ENCODE data around the gene PRPF19.
"Not testable (repeated sequence)": the region's sequence is repeated elsewhere in the genome, so short reads cannot be mapped to it uniquely, and the experiment has no call there.

Gene PRPF19

GRCh38 chr11:60922906-60923305 lies 16.5 kb upstream of the PRPF19 start:
- DNase-seq: no peak

DNA sequence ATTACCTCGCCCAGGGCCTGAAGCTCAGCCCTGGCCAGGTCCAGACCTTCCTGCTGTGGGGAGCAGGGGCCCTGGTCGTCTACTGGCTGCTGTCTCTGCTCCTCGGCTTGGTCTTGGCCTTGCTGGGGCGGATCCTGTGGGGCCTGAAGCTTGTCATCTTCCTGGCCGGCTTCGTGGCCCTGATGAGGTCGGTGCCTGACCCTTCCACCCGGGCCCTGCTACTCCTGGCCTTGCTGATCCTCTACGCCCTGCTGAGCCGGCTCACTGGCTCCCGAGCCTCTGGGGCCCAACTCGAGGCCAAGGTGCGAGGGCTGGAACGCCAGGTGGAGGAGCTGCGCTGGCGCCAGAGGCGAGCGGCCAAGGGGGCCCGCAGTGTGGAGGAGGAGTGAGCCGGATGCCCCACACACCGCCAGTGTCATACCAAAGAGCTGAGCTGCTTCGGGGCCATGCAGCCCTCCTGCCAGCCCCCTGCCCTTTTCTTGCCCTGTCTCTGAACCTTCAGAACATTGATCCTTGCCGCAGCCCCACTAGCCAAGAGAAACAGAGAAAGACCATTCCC lies 15.5 kb upstream of the PRPF19 start:
- DNase-seq: no peak

DNA sequence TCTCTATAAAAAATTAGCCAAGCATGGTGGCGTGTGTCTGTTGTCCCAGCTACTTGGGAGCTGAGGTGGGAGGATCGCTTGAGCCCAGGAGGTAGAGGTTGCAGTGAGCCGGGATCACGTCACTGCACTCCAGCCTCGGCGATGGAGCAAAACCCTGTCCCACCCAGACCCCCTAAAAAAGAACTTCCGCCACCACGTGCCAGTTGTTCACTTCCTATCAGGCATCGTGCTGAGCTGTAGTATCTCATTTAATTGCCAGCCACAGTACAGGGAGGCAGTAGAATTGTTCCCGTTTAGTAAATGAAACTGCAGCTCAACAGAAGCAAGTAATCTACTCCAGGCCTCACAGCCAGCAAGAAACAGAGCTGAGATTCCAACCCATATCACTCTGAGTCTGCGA lies 14.9 kb upstream of the PRPF19 start:
- no peak for DNase-seq

DNA sequence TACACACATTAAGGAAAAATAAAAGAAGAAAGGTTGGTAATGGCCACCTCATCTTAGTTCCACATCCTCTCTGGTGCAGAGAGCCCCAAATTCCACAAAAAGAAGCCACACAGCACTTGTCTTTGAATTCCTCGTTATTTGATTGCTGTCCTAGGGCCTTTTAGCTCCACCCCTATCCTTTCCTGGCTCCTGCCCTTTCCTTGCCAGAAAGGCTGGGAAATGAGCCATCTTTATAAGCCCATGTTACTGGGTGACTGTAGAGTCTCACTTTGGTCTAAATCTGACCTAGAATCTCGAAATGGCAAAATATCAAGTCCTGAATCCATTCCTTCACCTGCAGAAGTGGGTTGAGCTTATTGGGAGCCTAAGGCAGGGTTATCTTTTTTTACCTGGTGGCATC lies 13.6 kb upstream of the PRPF19 start:
- no peak for DNase-seq

- DNase-seq: no peak
Observed at GRCh38 chr11:60919320-60919719, 12.9 kb upstream of the PRPF19 start.

DNA sequence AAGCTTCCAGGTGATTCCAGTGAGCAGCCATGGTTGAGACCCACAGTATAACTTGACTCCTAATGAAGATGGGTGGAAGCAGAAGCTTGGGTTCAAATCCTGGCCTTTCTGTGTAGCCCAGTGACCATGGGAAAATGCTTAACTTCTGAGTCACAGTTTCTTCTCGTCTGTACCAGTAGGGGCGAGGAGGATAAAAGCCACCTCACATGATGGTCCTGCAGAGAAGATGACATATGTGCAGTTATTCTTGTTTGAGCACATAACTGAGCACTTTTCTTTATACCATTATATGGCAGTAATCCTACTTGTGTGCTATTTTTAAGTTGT lies 12.5 kb upstream of the PRPF19 start:
- DNase-seq: no peak

GRCh38 chr11:60918251-60918938 lies 12.0 kb upstream of the PRPF19 start:
- no peak for DNase-seq

DNA sequence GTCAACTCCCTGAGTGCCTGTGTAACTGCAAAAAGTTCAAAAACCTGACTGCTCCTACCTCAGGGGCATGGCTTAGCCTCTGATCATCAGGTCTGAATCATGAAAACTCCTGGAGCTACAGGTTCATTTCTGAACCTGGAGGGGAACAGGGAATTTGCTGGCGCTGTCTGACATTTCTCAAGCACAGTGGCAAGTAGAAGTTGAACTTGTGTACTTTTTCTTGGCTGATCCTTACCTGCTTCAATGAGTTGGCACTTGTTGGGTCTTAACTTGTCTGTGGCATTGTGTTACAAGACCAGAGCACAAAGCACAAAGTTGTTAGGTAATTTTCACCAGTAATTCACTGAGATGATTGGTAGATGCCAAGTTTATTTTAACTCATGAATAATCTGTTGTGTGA lies 10.9 kb upstream of the PRPF19 start:
- no peak for DNase-seq

DNA sequence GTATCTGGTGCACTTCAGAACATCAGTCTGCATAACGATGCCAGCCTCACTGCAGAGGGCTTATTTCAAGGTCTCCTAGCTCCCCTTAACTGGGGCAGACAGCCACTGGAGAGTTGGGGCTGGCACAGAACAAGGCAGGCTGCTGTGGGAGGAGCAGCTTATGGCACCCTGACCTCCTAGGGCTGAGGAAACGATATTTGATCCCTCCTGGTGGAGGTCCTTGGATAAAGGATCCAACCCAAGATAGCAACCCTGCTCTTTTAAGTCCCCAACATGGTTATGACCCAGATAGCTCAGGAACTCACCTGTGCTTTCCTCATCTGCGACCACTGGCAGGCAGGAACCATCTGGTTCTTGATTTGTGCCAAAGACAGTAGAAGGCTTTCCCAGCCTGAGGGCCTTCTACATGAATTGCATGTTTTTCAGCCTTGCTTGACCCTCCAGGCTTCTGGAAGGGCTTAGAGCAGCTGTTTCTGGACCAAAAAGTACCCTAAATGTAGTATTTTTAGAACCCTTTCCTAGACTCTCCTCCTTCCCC lies 10.4 kb upstream of the PRPF19 start:
- no peak for DNase-seq

DNA sequence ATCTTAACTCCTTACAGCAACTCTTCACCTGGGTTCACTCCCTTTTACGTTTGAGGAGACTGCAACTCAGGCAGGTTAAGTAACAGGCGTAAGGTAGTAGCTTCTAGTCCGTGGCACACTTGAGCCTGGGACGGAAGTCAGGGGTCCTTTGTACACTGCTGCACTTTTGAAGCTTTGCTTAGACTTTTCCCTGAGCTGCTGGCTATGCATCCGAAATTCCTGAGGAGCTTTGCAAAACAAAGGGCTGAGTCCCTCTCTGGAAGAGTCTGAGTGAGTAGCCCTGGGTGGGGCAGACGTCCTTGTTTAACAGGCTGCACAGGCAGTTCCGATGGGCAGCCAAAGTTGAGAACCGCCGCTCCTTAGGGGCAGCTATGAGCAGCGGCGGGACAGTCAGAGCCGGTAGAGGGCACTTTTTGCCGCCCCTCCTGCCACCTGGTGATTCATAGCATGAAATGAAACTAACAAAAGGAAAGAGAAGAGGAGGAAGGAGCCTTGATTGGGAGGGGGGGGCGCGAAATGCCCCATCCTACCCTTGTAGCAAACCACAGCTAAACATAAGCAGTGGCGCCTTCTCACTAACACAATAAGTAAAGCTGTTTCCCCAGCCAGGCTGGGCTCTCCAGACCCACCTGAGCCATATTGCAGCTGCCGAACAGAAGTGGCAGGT lies 9.0 kb upstream of the PRPF19 start:
- DNase-seq: peak; percentile 89

- DNase-seq: peak; percentile 49
Observed at GRCh38 chr11:60914633-60915247, 8.4 kb upstream of the PRPF19 start.

DNA sequence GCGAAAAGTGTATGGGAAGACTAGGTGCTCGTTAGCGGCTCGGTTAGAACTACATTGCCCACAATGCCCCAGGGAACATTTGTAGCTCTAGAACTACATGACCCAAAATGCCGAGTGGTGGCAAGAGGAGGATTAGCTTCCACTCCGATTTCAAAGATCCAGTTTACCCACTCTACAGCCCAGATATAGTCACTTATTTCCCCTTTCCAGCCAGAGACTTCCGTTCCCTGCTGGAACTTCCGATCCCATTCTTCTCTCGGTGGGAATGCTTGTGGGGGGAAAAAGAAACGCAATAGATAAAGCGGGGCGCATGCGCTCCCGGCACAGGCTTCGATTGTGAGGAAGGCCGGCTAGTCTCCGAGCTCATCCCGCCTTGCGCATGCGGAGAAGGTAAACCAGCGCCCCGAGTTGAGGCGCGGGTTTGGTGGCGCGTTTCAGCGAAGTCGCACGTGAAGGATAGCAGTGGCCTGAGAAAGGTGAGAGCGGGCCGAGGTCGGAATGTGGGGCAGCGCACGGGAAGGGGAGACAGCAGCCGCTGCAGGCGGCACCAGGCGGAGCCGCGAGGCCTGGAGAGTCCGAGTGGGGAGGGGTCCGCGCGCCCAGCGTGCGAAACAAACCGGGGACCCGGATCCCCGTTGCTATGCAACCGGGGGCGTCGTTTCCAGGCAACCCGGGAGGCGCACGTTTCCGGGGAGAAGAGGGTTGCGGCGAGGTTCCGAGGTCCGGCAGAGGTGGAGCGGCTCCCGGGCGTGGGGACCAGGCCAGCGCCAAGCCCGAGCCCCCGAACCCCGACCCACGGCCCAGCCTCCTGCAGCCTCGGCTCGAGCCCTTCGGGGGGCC lies 7.6 kb upstream of the PRPF19 start, which contains the start of gene TMEM109:
TMEM109 (plus strand) TSS at position 366 of the 840 bp plus-strand sequence. CDS start 5,536 bp downstream, outside the sequence.
- DNase-seq: peak; percentile 94

- DNase-seq: no peak
Observed at GRCh38 chr11:60912851-60913528, 6.6 kb upstream of the PRPF19 start.

GRCh38 chr11:60912223-60912850 lies 6.0 kb upstream of the PRPF19 start:
- no peak for DNase-seq

DNA sequence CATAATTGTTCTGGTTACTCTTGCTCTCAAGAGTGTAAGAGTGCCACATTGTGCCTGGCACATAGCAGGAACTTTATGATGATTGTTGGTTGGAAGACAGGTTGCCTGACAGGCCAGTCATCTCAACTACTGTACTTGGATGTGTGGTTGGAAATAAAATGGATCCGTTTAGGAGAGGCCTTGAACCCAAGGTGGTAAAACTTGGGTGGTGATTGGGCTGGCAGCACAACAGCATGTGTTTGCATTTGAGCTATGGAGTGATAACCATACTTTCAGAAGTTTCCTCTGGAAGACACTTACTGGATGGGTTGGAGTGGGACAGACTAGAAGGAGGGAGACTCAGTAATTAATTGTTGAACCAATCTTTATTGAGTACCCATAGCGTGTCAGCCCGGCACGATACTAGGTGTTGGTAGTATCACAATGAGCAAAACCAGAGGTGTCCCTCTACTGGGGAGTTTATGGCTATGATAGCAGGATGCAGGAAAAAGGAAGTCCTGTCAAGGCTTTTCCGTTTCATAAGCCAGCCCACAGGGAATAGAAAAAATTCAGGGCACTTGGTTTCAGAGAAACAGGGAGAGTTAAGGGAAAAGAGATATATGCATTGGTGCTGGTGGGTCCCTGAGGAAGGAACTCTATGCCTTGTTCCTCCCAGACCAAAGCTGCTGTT lies 4.5 kb upstream of the PRPF19 start:
- DNase-seq: no peak

- DNase-seq: no peak
Observed at GRCh38 chr11:60910281-60910687, 3.9 kb upstream of the PRPF19 start.

DNA sequence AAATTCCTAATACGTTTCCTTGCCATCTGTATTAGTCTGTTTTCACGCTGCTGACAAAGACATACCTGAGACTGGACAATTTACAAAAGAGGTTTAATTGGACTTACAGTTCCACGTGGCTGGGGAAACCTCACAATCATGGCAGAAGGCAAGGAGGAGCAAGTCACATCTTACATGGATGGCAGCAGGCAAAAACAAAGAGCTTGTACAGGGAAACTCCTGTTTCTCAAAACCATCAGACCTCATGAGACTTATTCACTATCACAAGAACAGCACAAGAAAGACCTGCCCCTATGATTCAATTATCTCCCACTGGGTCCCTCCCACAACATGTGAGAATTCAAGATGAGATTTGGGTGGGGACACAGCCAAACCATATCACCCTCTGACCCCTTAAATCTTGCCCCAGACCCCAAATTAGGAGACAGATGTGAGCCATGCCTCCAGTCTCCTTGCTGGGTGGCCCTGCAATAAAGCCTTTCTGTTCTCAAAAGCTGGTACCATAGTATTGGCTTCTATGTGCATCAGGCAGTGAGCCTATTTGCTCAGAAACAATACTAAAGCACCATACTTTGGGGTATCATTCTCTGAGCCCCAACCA lies 3.4 kb upstream of the PRPF19 start:
- DNase-seq: not testable (repeated sequence)

- no peak for DNase-seq
Observed at GRCh38 chr11:60908803-60909202, 2.4 kb upstream of the PRPF19 start.

- DNase-seq: peak; percentile 37
Observed at GRCh38 chr11:60905551-60906113, 753 bp downstream of the PRPF19 start.

- DNase-seq: no peak
Observed at GRCh38 chr11:60905047-60905446, 1.3 kb downstream of the PRPF19 start.

All from activated CD4-positive, alpha-beta T cell treated with anti-CD3 and anti-CD28 coated beads, Interleukin-2, Interleukin-6, amounts not matched to agents 100 ng/mL and 50 ng/mL, durations not matched to agents 16 hours and 8 hours (primary cell).